Measurements from ENCODE around the gene CRB3. TPM values are rescaled to one million over a fixed set of nuclear protein-coding genes. Genes with fewer than 3 reads are reported as not detected.

CRB3 gene
- total and polyA plus RNA-seq, 2 experiments from 2014 or later, result 11.8 to 44.4 TPM

- Mint-ChIP-seq H3K27me3 (ENCODE audit: insufficient read depth, low read depth, poor library complexity) (peaks cover 1% of the 10 kb centered on the region), H3K4me3 (no peak overlapping the region), H3K36me3 (ENCODE audit: low read depth) (no peaks in the 10 kb centered on the region; the same call in 1 of the 3 replicates), H3K4me1 (no peaks in the 10 kb centered on the region), H3K27ac (no peak overlapping the region), H3K9me3 (no peaks in the 10 kb centered on the region; the same call in 1 of the 3 replicates)
- ATAC-seq, result no peak
- Histone ChIP-seq H3K27ac (ENCODE audit: low read depth) (no peak overlapping the region), H3K4me1 (ENCODE audit: insufficient read depth) (no peaks in the 10 kb centered on the region), H3K9me2 (ENCODE audit: insufficient read depth) (no peaks in the 10 kb centered on the region), H3K27me3 (ENCODE audit: insufficient read depth) (no peaks in the 10 kb centered on the region), H3K79me2 (replicated peaks; ENCODE audit: insufficient read depth) (no peaks in the 10 kb centered on the region), H3K4me3 (no peak overlapping the region), H3F3A (replicated peaks; ENCODE audit: low read depth) (no peaks in the 10 kb centered on the region), H3K4me2 (no peak overlapping the region), H2AFZ (no peak overlapping the region), H3K36me3 (ENCODE audit: insufficient read depth) (no peaks in the 10 kb centered on the region), H4K20me1 (replicated peaks; ENCODE audit: insufficient read depth) (no peaks in the 10 kb centered on the region)
- DNase-seq (ENCODE audit: low spot score), result no peak
- TF ChIP-seq STAT1 (IDR thresholded peaks at IDR 0.05; ENCODE audit: unreplicated experiment), result no peak
- TF ChIP-seq JUNB (IDR thresholded peaks at IDR 0.05; ENCODE audit: unreplicated experiment), result no peak
- TF ChIP-seq ZNF114 (CRISPR knock-in tag; IDR thresholded peaks at IDR 0.05), result no peak
- no peak for TF ChIP-seq NANOG (IDR thresholded peaks at IDR 0.05; ENCODE audit: borderline replicate concordance)
- no peak for TF ChIP-seq CREB1 (CRISPR knock-in tag; IDR thresholded peaks at IDR 0.05; ENCODE audit: low read depth)
- no peak for TF ChIP-seq EZH2phosphoT487 (IDR thresholded peaks at IDR 0.05; ENCODE audit: unreplicated experiment)
- no peak for TF ChIP-seq ZNF331 (CRISPR knock-in tag; IDR thresholded peaks at IDR 0.05; ENCODE audit: low read depth)
- no peak for TF ChIP-seq POLR2AphosphoS5 (IDR thresholded peaks at IDR 0.05; ENCODE audit: low read depth)
- TF ChIP-seq, protein P1, sequence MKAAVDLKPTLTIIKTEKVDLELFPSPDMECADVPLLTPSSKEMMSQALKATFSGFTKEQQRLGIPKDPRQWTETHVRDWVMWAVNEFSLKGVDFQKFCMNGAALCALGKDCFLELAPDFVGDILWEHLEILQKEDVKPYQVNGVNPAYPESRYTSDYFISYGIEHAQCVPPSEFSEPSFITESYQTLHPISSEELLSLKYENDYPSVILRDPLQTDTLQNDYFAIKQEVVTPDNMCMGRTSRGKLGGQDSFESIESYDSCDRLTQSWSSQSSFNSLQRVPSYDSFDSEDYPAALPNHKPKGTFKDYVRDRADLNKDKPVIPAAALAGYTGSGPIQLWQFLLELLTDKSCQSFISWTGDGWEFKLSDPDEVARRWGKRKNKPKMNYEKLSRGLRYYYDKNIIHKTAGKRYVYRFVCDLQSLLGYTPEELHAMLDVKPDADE (IDR thresholded peaks at IDR 0.05), result no peak
- no peak for TF ChIP-seq CTCF (conservative IDR thresholded peaks at IDR 0.05; ENCODE audit: low read depth in 2 of 2)
- TF ChIP-seq REST (IDR thresholded peaks at IDR 0.05; ENCODE audit: unreplicated experiment), result no peak
Measured at GRCh38 chr19:6491802-6492592, 27.9 kb downstream of the CRB3 start.

Measured in GM23338 (cell line).